Keratinocyte (primary cell): ENCODE results near the gene NATD1. TPM values are rescaled to one million over a fixed set of nuclear protein-coding genes. Genes with fewer than 3 reads are reported as not detected.

Experiments used
- DNase-seq: peaks from one replicate; pipeline ENCODE4 v3.0.0-alpha.2; 2011; ENCODE audit warnings: low read depth, missing footprints, low spot score
- FAIRE-seq: peaks from 2 replicates; lab custom pipeline; 2011; peaks lifted over from hg19 to GRCh38; lab: Jason Lieb, UNC
- H2AFZ ChIP-seq: 2 replicates; pipeline ENCODE4 v1.6.0; 2012; ENCODE audit warnings: low read length, control low read depth, inconsistent platforms; ENCODE audit not compliant: control insufficient read depth
- H3K27ac ChIP-seq: 2 replicates; pipeline ENCODE4 v1.5.1; 2011; ENCODE audit warnings: low read length; ENCODE audit not compliant: control insufficient read depth, insufficient read depth
- H3K27me3 ChIP-seq: 3 replicates; pipeline ENCODE4 v1.6.0; 2011; ENCODE audit warnings: low read length; ENCODE audit not compliant: control insufficient read depth, insufficient read depth; ENCODE audit errors: extremely low read depth
- H3K36me3 ChIP-seq, 2 experiments: 2 replicates in 1 of 2; 3 replicates in 1 of 2; pipeline ENCODE4 v1.5.1; 2011; ENCODE audit warnings: low read length in 2 of 2, mild to moderate bottlenecking in 1 of 2; ENCODE audit not compliant: control insufficient read depth in 2 of 2, insufficient read depth in 2 of 2; ENCODE audit errors: extremely low read depth in 1 of 2
- H3K4me1 ChIP-seq: 3 replicates; pipeline ENCODE4 v1.5.1; 2011; ENCODE audit warnings: low read length; ENCODE audit not compliant: control insufficient read depth, insufficient read depth; ENCODE audit errors: extremely low read depth
- H3K4me2 ChIP-seq: 3 replicates; pipeline ENCODE4 v1.6.0; 2011; ENCODE audit warnings: low read depth, low read length; ENCODE audit not compliant: control insufficient read depth, insufficient read depth; ENCODE audit errors: extremely low read depth
- H3K4me3 ChIP-seq, 3 experiments: fragments of 200-600 bp in 1 of 3; sonication (generic) in 1 of 3; 2 replicates in 2 of 3; 3 replicates in 1 of 3; pipeline ENCODE4 v1.5.1; 2011 to 2016; ENCODE audit warnings: low read length in 3 of 3, mild to moderate bottlenecking in 3 of 3, control low read depth in 2 of 3, inconsistent platforms in 1 of 3, low read depth in 1 of 3, mixed read lengths in 1 of 3, mixed run types in 1 of 3, moderate library complexity in 1 of 3; ENCODE audit not compliant: control insufficient read depth in 2 of 3, insufficient read depth in 2 of 3; ENCODE audit errors: extremely low read depth in 1 of 3
- H3K79me2 ChIP-seq: 2 replicates; pipeline ENCODE4 v1.6.0; 2012; ENCODE audit warnings: low read length; ENCODE audit not compliant: control insufficient read depth, insufficient read depth
- H3K9ac ChIP-seq: 3 replicates; pipeline ENCODE4 v1.6.0; 2011; ENCODE audit warnings: low read length; ENCODE audit not compliant: control insufficient read depth, insufficient read depth; ENCODE audit errors: extremely low read depth
- H3K9me1 ChIP-seq: 3 replicates; pipeline ENCODE4 v1.6.0; 2011; ENCODE audit warnings: low read length; ENCODE audit not compliant: control insufficient read depth, insufficient read depth; ENCODE audit errors: extremely low read depth
- H3K9me3 ChIP-seq: 2 replicates; pipeline ENCODE4 v1.5.1; 2012; ENCODE audit warnings: low read depth, low read length; ENCODE audit not compliant: control insufficient read depth
- H4K20me1 ChIP-seq: 3 replicates; pipeline ENCODE4 v1.6.0; 2011; ENCODE audit warnings: low read length; ENCODE audit not compliant: control insufficient read depth, insufficient read depth; ENCODE audit errors: extremely low read depth
- CTCF ChIP-seq, 3 experiments: IDR thresholded peaks in 1 of 3; conservative IDR thresholded peaks in 1 of 3; optimal IDR thresholded peaks in 1 of 3; 2 replicates in 2 of 3; 3 replicates in 1 of 3; pipeline versions ENCODE3 to v1.5.1; 2011; ENCODE audit warnings: low read length in 3 of 3, mild to moderate bottlenecking in 3 of 3, moderate library complexity in 2 of 3, control low read depth in 1 of 3, inconsistent platforms in 1 of 3; ENCODE audit not compliant: insufficient read depth in 2 of 3; ENCODE audit errors: extremely low read depth in 1 of 3
- EZH2 ChIP-seq: IDR thresholded peaks from one replicate; pipeline ENCODE4 v1.6.1; 2012; ENCODE audit warnings: inconsistent platforms, mild to moderate bottlenecking, low read length, moderate library complexity
- dilution Hi-C: fragments of 300-500 bp; cut with MboI; formaldehyde crosslinking; loops from one replicate; pipeline ENCODE4 v1.7.0; 2020; ENCODE audit warnings: low sequenced_read_pairs; ENCODE audit not compliant: extremely low pct_ligation_motif_present
- polyA minus RNA-seq, 3 experiments: library from RNA; depleted of rRNA, polyadenylated mRNA; stranded (reverse); fragments of >200 nt; gene quantifications; 1 replicate in 1 of 3; 2 replicates in 1 of 3; 3 replicates in 1 of 3; pipeline ENCODE4 v1.2.3, GENCODE V29; 2011
- polyA plus RNA-seq, 5 experiments: library from polyadenylated mRNA; depleted of rRNA in 3 of 5; stranded (reverse) in 3 of 5; stranded (forward) in 1 of 5; unstranded in 1 of 5; fragments of >200 nt; gene quantifications; 1 replicate in 1 of 5; 2 replicates in 3 of 5; 3 replicates in 1 of 5; pipeline versions ENCODE4 v1.2.1 to v1.2.3, GENCODE V29; 2011 to 2012; ENCODE audit warnings: missing spikeins in 2 of 5, low read depth in 1 of 5, low replicate concordance in 1 of 5

Gene NATD1
- polyA plus RNA-seq (1.5 to 3.3 TPM (median 3.1 TPM) in 3 replicates), polyA minus RNA-seq (2.1 to 6.0 TPM (median 4.2 TPM) in 3 replicates)
- polyA plus RNA-seq (2011; ENCODE audit: low read depth) = 0.77 TPM
- 3.7 and 5.3 TPM in 2 replicates for polyA plus RNA-seq (2011; cell fraction: cytosol; rRNA removed)
- polyA plus RNA-seq (2011; cell fraction: nucleus; rRNA removed) = 4.3 and 5.8 TPM in 2 replicates
- polyA plus RNA-seq (2012; ENCODE audit: low replicate concordance) = 3.6 and 4.2 TPM in 2 replicates
- polyA minus RNA-seq (2011; cell fraction: cytosol; rRNA and poly(A)+ RNA removed) = 5.2 TPM
- 3.5 and 4.3 TPM in 2 replicates for polyA minus RNA-seq (2011; cell fraction: nucleus; rRNA and poly(A)+ RNA removed)

GRCh38 chr17:21252796-21253645 lies at the start of gene NATD1:
Gene NATD1, minus strand, starts transcription at chr17:21253410. Its CDS starts 146 bp downstream, at chr17:21253264.
- Histone ChIP-seq H3K4me2 (peak within 1 kb of the TSS; percentile 93), H3K4me1 (peaks cover 20% of the 10 kb centered on the region), H3K9ac (peak within 1 kb of the TSS; percentile 67), H3K27ac (peak within 1 kb of the TSS; percentile 52), H3K4me3 (peak within 1 kb of the TSS; percentile 52 to 69 (median 63)), H2AFZ (peak within 1 kb of the TSS; percentile 0), H3K9me1 (no peaks in the 10 kb centered on the region), H4K20me1 (no peaks in the 10 kb centered on the region), H3K27me3 (no peaks in the 10 kb centered on the region), H3K36me3 (no peaks in the 10 kb centered on the region), H3K9me3 (no peaks in the 10 kb centered on the region), H3K79me2 (no peaks in the 10 kb centered on the region)
- DNase-seq = no peak
- dilution Hi-C loops = no loop called here
- FAIRE-seq = no peak
- TF ChIP-seq EZH2 = no peak
- TF ChIP-seq CTCF (optimal IDR thresholded peaks at IDR 0.05 in 1 of 3, IDR thresholded peaks at IDR 0.05 in 1 of 3, conservative IDR thresholded peaks at IDR 0.05 in 1 of 3; ENCODE audit: extremely low read depth in 1 of 3, insufficient read depth in 2 of 3, low read length in 3 of 3) = no peak

GRCh38 chr17:21301593-21302550 lies 48.7 kb upstream of the NATD1 start:
- dilution Hi-C loops = no loop called here
- Histone ChIP-seq H3K9me3 (peaks cover 2% of the 10 kb centered on the region), H3K4me2 (no peak overlapping the region), H3K27ac (no peak overlapping the region), H4K20me1 (peaks cover 3% of the 10 kb centered on the region), H3K9me1 (no peaks in the 10 kb centered on the region), H3K79me2 (peaks cover 10% of the 10 kb centered on the region), H3K4me1 (no peaks in the 10 kb centered on the region), H2AFZ (no peak overlapping the region), H3K4me3 (no peak overlapping the region), H3K9ac (no peak overlapping the region), H3K36me3 (peaks cover 34 to 51% of the 10 kb centered on the region in 2 experiments), H3K27me3 (no peaks in the 10 kb centered on the region)
- FAIRE-seq (no peak), DNase-seq (no peak)
- TF ChIP-seq EZH2 = no peak
